GM18508 (cell line): ENCODE results near the gene ANTKMT.
"Not testable (repeated sequence)": the region's sequence is repeated elsewhere in the genome, so short reads cannot be mapped to it uniquely, and the experiment has no call there.

Source experiments
- ATAC-seq: cut with Tn5 transposase; IDR thresholded peaks from one replicate; pipeline ENCODE4 v1.9.1; 2021; ENCODE audit warnings: moderate number of reproducible peaks; ENCODE audit not compliant: insufficient read depth, unreplicated experiment

The ANTKMT gene

GRCh38 chr16:712740-713250 lies 8.2 kb upstream of the ANTKMT start:
- not testable (repeated sequence) for ATAC-seq

GRCh38 chr16:714079-714478 lies 6.9 kb upstream of the ANTKMT start:
- no peak for ATAC-seq

- ATAC-seq, result no peak
Measured at GRCh38 chr16:714558-715476, 6.1 kb upstream of the ANTKMT start, which contains the start of gene METRN. Gene METRN, plus strand, starts transcription at chr16:715118. Its CDS starts 172 bp downstream, at chr16:715290.

DNA sequence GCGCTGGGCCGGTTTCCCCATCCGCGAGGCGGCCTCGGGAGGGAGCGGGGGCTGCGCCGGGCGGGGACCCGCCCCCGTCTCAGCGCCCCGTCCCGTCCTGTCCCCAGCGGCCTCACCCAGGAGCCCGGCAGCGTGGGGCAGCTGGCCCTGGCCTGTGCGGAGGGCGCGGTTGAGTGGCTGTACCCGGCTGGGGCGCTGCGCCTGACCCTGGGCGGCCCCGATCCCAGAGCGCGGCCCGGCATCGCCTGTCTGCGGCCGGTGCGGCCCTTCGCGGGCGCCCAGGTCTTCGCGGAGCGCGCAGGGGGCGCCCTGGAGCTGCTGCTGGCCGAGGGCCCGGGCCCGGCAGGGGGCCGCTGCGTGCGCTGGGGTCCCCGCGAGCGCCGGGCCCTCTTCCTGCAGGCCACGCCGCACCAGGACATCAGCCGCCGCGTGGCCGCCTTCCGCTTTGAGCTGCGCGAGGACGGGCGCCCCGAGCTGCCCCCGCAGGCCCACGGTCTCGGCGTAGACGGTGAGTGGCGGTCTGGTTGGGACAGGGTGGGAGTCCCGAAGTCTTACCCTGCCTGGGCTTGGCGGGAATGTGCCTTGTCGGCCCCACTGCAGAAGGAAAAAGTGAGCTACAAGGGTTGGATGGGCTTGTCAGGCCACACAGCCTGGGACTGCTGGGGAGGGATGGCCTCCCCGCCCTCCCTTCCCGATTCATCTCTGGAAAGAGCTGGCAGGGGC lies 5.3 kb upstream of the ANTKMT start:
- no peak for ATAC-seq

DNA sequence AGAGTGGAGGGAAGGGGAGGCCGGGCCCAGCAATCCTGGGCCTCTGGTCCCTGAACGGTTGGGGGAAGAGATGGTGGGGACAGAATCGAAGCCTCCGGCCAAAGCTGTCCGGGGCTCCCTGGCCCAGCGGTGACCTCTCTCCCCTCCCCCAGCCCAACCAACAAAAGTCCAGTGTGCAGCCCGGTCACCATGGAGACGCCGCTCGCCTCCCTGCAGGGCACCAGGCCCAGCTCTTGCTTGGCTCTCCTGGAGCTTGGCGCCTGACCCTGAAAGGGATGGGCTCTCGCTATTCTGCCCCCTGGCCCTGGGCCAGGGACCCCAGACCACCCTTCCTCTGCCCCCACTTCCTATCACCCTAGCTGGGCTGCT lies 4.8 kb upstream of the ANTKMT start:
- ATAC-seq, result no peak

- no peak for ATAC-seq
Measured at GRCh38 chr16:716768-717325, 4.1 kb upstream of the ANTKMT start.

- no peak for ATAC-seq
Measured at GRCh38 chr16:717450-718245, 3.3 kb upstream of the ANTKMT start.

GRCh38 chr16:718389-718788 lies 2.6 kb upstream of the ANTKMT start:
- no peak for ATAC-seq

GRCh38 chr16:718922-719321 lies 2.0 kb upstream of the ANTKMT start:
- no peak for ATAC-seq

DNA sequence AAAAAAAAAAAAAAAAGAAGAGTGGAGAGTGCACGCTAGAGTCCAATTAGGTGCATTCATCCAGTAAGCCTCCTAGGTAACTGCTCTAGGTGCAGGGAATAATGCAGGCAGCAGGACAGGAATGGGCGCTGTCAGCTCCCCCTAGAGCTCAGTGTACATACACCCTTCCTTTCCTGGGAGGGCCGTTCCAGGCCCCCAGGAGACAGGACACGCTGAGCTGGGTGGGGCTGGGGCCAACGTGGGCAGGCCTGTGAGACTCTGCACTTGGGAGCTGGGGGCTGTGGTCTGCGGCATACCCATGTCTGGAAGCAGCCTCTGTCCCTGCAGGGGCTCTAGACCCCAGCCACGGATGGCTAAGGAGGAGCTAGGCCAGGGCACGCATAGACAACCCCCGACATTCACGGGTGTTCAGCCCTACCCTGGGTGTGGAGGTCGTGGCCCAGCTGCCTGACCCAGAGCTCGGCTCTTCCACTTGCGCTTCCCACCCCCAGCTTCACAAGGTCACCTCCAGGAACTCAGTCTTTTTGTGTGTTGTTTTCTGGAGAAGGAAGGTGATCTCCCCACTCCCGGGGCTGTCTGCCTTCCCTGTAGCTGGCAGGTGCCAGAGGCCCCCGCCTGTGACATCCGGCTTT lies 1.0 kb upstream of the ANTKMT start:
- no peak for ATAC-seq

DNA sequence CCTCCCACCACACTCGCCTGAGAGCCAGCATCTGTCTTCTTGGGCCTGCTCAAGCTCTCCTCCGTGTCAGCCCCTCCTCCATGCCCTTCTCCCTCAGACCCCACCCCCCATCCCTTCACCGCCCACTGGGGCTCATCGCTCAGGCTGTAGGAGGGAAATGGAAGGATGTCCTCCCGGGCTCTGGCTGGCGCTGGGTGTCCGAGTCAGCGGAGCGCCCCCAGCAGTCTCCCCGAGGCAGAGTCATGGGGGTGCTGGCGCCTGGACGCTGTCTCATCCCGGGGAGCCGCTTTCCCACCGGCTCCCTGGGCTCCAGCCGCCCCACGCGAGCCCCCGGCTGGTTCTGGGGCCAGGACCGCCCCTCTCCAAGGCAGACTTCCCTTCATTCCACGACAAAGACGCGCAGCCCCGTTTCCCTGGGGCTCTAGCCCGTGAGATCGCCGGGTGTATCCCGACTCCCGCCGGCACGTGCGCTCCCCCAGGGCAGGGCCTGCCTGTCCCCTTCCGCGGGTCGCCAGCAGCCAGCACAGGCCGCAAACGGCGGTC lies 428 bp upstream of the ANTKMT start:
- ATAC-seq, result no peak

DNA sequence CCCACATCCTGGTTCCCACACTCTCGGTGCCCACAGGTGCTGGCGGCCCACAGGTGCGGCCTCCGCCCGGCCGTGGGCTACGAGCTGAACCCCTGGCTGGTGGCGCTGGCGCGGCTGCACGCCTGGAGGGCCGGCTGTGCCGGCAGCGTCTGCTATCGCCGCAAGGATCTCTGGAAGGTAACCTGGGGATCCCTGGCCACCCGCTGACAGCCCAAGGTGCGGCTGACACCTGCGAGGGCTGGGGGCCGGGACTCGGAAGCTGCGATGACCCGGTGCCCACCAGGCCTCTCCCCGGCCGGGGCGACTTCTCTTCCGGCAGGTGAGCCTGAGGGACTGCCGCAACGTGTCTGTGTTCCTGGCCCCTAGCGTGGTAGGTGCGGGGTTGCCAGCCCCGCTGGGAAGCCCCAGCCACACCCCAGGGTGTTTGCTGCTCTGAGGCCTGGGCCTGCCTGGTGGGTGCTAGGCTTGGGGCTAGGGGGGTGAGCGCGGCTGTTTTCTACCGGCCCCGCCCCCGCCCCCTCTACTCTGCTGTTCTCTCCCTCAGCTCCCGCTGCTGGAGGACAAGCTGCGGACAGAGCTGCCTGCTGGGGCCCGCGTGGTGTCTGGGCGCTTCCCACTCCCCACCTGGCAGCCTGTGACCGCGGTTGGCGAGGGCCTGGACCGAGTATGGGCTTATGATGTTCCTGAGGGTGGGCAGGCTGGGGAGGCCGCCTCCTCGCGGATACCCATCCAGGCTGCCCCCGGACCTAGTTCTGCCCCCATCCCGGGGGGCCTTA lies 1.0 kb downstream of the ANTKMT start:
- no peak for ATAC-seq

GRCh38 chr16:722835-723633 lies 2.1 kb downstream of the ANTKMT start:
- ATAC-seq, result no peak

- ATAC-seq, result no peak
Measured at GRCh38 chr16:723695-724094, 2.7 kb downstream of the ANTKMT start.

DNA sequence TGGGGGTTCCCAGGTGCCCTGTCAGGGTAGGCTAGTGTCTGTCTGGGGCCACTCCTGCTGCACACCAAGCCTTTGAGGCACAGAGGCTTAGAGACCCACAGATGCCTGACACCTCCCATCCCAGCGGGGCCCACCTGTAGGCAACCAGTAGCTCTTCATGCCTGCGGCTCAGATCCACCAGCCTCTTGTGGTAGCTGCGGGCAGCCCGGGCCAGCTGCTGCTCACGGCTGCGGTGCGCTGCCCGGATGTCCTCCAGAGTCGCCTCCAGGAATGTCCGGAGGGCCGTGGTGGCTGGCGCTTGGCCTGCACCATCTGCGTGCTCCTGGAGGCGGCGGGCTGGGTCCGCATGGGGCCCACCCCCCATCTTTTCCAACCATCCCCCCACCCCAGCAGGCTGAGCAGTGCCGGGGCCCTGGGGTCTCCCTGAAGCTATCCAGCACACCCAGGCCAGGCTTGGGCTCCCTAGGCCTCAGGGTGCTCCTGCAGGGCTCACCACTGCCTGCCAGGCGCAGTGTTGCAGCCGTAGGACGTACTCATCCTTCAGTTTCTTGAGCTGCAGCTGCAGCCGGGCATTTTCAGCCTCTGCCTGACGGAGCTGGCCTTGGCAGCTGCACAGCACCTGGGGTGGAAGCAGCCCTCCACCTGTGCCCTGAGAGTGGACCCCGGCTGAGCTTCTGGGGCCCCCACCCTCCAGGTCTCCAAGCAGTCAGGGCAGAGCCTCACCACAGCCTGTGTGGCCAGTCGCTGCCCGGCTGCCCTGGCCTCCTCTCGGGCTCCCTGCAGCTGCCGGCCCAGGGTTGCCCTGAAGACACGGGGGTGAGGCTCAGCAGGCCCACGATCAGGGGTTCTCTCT lies 3.5 kb downstream of the ANTKMT start:
- ATAC-seq, result no peak

- no peak for ATAC-seq
Measured at GRCh38 chr16:725041-725376, 4.1 kb downstream of the ANTKMT start.
